ENCODE results near the gene TRANK1.

- TF ChIP-seq CTCF (IDR thresholded peaks at IDR 0.05), result no peak
- TF ChIP-seq POLR2A (IDR thresholded peaks at IDR 0.05), result no peak
Observed at GRCh38 chr3:36957862-36958686, 13.2 kb upstream of the TRANK1 start.

All from adrenal gland (tissue), 5 donors.